GM12874 (cell line): ENCODE measurements around the gene RAPGEF2.

Source experiments
- TF ChIP-seq, protein P1 (sequence below): IDR thresholded peaks from 2 replicates; pipeline ENCODE4 v1.5.1; 2011; ENCODE audit warnings: low read depth, mild to moderate bottlenecking, control low read depth, low read length, moderate library complexity; ENCODE audit not compliant: insufficient read depth

RAPGEF2 gene

DNA sequence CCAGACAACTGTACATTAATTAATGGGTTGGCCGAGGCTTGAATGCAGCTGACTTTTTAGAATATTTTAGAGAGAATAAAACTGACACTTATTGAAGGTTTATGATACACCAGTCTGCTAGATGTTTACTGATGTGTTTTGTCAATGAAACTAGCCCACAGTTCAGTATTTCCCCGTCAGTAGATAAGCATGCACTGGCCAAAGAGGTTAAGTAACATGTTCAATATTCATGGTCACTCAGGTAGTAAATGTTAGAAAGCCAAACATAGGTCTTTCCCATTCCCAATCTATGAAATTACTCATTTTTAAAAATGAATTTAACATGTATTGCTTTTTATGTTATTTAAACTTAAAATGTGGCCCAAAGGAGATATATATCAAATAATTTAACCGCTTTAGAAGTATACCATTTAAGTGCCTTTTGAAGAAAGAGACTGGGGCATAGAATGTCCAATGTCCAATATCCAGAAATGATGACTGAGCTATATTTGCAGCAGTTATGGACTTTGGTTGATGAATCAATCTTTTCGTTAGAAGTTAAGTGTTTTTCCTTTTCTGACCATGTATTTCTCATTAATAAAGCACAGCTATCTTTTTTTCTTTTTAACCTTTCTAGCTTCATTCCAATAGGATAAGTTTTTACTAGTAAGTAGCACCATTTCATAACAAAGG is 156.1 kb downstream of the RAPGEF2 start:
- TF ChIP-seq, protein P1, sequence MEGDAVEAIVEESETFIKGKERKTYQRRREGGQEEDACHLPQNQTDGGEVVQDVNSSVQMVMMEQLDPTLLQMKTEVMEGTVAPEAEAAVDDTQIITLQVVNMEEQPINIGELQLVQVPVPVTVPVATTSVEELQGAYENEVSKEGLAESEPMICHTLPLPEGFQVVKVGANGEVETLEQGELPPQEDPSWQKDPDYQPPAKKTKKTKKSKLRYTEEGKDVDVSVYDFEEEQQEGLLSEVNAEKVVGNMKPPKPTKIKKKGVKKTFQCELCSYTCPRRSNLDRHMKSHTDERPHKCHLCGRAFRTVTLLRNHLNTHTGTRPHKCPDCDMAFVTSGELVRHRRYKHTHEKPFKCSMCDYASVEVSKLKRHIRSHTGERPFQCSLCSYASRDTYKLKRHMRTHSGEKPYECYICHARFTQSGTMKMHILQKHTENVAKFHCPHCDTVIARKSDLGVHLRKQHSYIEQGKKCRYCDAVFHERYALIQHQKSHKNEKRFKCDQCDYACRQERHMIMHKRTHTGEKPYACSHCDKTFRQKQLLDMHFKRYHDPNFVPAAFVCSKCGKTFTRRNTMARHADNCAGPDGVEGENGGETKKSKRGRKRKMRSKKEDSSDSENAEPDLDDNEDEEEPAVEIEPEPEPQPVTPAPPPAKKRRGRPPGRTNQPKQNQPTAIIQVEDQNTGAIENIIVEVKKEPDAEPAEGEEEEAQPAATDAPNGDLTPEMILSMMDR: no peak

- TF ChIP-seq, protein P1: no peak
These were observed 161.2 kb downstream of the RAPGEF2 start for GRCh38 chr4:159264057-159264456.

GRCh38 chr4:159266981-159267868 is 164.3 kb downstream of the RAPGEF2 start:
- TF ChIP-seq, protein P1: no peak

DNA sequence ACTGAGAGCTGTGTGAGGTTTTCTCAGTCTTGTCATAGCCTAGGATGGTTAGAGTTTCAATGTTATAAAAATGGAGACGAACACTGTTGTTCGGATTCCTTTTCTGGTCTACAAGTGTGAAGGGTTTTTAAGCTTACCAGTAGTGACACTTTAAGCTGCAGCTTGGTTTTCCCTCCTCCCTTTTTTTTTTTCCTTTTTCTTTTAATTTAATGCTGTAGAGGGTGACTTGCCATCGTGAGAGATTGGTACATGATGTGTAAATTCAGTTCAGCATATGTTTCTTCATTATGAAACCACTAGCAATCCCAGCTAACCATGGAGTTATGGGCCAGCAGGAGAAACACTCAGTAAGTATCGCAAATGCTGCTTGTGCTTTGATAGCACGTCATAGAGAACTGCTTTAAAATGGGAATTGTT is 165.0 kb downstream of the RAPGEF2 start:
- TF ChIP-seq, protein P1: no peak

DNA sequence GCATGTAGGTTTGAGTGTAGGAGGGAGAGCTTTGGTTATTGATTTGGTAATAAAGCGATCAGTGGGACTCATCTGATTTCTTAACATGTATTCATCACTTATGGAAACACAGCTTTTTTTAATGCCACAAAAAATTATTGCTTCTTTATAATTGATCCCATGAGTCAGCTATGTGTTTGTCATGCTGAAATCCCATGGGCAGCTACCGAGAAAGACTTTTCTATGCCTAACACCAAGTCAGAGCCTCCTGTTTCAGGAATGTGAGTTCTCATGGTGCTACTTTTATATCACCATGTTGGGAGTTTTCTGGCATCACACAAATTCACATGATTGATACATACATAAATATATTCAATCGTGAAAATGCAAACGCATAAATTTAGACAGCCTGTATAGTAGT is 165.7 kb downstream of the RAPGEF2 start:
- TF ChIP-seq, protein P1: no peak

DNA sequence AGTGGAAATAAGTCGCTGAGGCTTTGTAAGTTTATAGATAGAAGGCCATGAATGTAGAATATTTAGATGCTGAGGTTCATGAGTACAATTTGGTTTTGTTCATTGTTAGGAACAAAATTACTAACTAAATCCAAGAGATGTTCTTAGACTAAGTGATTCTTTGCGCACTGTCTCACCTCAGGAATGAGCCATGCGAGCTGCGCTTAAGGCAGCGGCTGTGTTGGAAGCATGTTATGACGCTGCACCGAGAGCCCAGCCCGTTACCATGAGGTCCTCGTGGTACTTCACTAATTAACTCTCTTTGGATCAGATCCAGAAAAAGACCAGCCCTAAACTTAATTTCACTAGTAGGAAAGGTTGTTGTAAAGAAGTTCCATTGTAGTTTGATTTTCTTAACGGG is 166.2 kb downstream of the RAPGEF2 start:
- TF ChIP-seq, protein P1: no peak

GRCh38 chr4:159269956-159270355 is 167.1 kb downstream of the RAPGEF2 start:
- TF ChIP-seq, protein P1: no peak
